Effector memory CD8-positive, alpha-beta T cell (primary cell): ENCODE data around the gene PDZD2.
"Not testable (repeated sequence)": the region's sequence is repeated elsewhere in the genome, so short reads cannot be mapped to it uniquely, and the experiment has no call there.

Experiments
- ATAC-seq: fragments of 150-1000 bp; cut with Tn5 transposase; replicated peaks from 2 replicates; pipeline ENCODE4 v1.10.0; 2021; ENCODE audit warnings: mild to moderate bottlenecking, moderate library complexity
- DNase-seq, 3 experiments: peaks; one replicate each; pipeline ENCODE4 v3.0.0; 2021
- H3K27ac Mint-ChIP-seq, 2 donors: one replicate each; pipeline ENCODE4 v1.8.0; 2022; ENCODE audit warnings: mild to moderate bottlenecking in 2 of 2, mixed read lengths in 2 of 2, moderate library complexity in 2 of 2
- H3K27me3 Mint-ChIP-seq, 2 donors: one replicate each; pipeline ENCODE4 v1.8.0; 2022; ENCODE audit warnings: mixed read lengths in 2 of 2
- H3K36me3 Mint-ChIP-seq: one replicate; pipeline ENCODE4 v1.8.0; 2022; ENCODE audit warnings: mild to moderate bottlenecking, moderate library complexity, mixed read lengths; ENCODE audit not compliant: insufficient read depth
- H3K4me1 Mint-ChIP-seq, 2 donors: one replicate each; pipeline ENCODE4 v1.8.0; 2022; ENCODE audit warnings: low read depth in 2 of 2, mixed read lengths in 2 of 2
- H3K4me3 Mint-ChIP-seq, 2 donors: one replicate each; pipeline ENCODE4 v1.8.0; 2022; ENCODE audit warnings: mild to moderate bottlenecking in 2 of 2, mixed read lengths in 2 of 2, moderate library complexity in 2 of 2
- H3K9me3 Mint-ChIP-seq, 2 donors: one replicate each; pipeline ENCODE4 v1.8.0; 2022; ENCODE audit warnings: mixed read lengths in 2 of 2

PDZD2 gene

DNA sequence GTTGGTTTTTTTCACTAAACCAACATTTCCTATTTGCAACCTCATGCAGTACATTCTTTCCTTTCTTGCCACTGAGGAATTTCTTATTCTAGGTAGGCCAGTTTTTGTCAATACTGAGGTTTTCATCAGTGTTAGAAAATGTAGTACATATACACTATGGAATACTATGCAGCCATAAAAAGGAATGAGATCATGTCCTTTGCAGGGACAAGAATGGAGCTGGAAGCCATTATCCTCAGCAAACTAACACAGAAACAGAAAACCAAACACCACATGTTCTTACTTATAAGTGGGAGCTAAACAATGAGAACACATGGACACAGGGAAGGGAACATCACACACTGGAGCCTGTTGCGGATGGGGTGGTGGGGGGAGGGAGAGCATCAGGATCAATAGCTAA lies 441.6 kb downstream of the PDZD2 start:
- not testable (repeated sequence) for H3K9me3 Mint-ChIP-seq, DNase-seq, H3K36me3 Mint-ChIP-seq, H3K27me3 Mint-ChIP-seq, ATAC-seq, H3K4me1 Mint-ChIP-seq, H3K27ac Mint-ChIP-seq, H3K4me3 Mint-ChIP-seq

DNA sequence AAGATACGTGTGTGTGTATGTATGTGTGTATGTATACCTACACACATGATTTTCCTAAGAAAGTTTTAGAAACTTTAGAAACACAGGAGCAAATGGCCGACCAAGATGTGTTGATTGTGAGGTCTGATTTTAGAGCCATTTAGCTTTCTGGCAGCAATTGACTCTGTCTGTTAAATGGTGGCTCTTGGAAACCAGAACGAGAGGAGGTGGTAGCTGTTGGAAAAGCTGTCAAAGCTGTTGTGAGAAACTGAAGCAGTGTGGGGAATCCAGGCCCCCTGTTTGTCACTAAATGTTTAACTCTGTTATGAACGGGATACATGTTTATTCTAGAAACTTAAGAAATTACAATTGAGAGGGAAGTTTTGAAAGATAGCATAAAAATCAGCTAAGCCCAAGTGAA lies 443.8 kb downstream of the PDZD2 start:
- no peak overlapping the region for H3K27ac Mint-ChIP-seq
- no peaks in the 10 kb centered on the region for H3K27me3 Mint-ChIP-seq
- ATAC-seq (no peak), DNase-seq (no peak)
- H3K4me3 Mint-ChIP-seq: no peak overlapping the region
- no peaks in the 10 kb centered on the region for H3K4me1 Mint-ChIP-seq
- H3K9me3 Mint-ChIP-seq: no peaks in the 10 kb centered on the region
- H3K36me3 Mint-ChIP-seq: no peaks in the 10 kb centered on the region

DNA sequence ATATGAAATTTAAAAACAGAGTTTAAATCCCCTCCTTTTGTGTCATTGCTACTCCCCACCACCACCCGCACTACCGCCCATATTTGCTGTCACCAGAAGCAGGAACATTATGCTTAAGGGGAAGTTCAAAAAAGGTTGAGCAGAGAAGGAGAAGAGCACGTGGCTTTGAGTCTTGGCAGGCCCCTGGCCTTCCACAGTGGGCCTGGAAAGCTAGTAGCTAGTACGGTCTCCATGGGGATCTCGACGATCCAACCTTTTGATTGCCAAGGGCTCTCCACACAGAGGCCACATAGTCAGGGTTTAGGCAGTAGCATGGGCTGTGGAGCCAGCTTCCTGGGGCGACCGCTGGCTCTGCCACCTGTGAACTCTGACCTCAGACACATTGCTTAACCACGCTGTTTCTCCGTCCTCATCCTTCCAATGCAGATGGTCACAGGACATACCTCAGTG lies 445.1 kb downstream of the PDZD2 start:
- DNase-seq (no peak), ATAC-seq (no peak)
- Mint-ChIP-seq H3K27me3 (no peaks in the 10 kb centered on the region), H3K27ac (no peak overlapping the region), H3K9me3 (no peaks in the 10 kb centered on the region), H3K4me3 (no peak overlapping the region), H3K4me1 (no peaks in the 10 kb centered on the region), H3K36me3 (no peaks in the 10 kb centered on the region)

DNA sequence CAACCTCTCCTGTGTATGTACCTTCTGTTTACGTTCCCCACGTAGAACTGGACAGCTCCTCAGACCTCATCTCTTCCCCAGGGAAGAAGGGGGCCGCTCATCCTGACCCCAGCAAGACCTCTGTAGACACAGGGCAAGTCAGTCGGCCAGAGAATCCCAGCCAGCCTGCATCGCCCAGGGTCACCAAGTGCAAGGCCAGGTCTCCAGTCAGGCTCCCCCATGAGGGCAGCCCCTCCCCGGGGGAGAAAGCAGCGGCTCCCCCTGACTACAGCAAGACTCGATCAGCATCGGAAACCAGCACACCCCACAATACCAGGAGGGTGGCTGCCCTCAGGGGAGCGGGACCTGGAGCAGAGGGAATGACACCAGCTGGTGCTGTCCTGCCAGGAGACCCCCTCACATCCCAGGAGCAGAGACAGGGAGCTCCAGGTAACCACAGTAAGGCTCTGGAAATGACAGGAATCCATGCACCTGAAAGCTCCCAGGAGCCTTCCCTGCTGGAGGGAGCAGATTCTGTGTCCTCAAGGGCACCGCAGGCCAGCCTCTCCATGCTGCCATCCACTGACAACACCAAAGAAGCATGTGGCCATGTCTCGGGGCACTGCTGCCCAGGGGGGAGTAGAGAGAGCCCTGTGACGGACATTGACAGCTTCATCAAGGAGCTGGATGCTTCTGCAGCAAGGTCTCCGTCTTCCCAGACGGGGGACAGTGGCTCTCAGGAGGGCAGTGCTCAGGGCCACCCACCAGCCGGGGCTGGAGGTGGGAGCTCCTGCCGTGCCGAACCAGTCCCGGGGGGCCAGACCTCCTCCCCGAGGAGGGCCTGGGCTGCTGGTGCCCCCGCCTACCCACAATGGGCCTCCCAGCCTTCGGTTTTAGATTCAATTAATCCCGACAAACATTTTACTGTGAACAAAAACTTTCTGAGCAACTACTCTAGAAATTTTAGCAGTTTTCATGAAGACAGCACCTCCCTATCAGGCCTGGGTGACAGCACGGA lies 448.5 kb downstream of the PDZD2 start:
- no peak overlapping the region for H3K27ac Mint-ChIP-seq

DNA sequence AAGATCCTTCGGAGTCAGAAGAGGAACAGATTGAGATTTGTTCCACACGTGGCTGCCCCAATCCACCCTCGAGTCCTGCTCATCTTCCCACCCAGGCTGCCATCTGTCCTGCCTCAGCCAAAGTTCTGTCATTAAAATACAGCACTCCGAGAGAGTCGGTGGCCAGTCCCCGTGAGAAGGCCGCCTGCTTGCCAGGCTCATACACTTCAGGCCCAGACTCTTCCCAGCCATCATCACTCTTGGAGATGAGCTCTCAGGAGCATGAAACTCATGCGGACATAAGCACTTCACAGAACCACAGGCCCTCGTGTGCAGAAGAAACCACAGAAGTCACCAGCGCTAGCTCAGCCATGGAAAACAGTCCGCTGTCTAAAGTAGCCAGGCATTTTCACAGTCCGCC lies 449.3 kb downstream of the PDZD2 start:
- ATAC-seq (no peak), DNase-seq (no peak)
- H3K4me1 Mint-ChIP-seq: peaks cover 2 to 3% of the 10 kb centered on the region in 2 donors
- no peaks in the 10 kb centered on the region for H3K36me3 Mint-ChIP-seq
- H3K4me3 Mint-ChIP-seq: no peak overlapping the region
- H3K9me3 Mint-ChIP-seq: no peaks in the 10 kb centered on the region
- H3K27ac Mint-ChIP-seq: no peak overlapping the region
- H3K27me3 Mint-ChIP-seq: no peaks in the 10 kb centered on the region

More for the DNA sequence above, 448.5 kb downstream of the PDZD2 start:
- Mint-ChIP-seq H3K27me3 (no peaks in the 10 kb centered on the region), H3K4me3 (no peak overlapping the region), H3K4me1 (no peaks in the 10 kb centered on the region), H3K36me3 (no peaks in the 10 kb centered on the region), H3K9me3 (no peaks in the 10 kb centered on the region)
- DNase-seq (no peak), ATAC-seq (no peak)

DNA sequence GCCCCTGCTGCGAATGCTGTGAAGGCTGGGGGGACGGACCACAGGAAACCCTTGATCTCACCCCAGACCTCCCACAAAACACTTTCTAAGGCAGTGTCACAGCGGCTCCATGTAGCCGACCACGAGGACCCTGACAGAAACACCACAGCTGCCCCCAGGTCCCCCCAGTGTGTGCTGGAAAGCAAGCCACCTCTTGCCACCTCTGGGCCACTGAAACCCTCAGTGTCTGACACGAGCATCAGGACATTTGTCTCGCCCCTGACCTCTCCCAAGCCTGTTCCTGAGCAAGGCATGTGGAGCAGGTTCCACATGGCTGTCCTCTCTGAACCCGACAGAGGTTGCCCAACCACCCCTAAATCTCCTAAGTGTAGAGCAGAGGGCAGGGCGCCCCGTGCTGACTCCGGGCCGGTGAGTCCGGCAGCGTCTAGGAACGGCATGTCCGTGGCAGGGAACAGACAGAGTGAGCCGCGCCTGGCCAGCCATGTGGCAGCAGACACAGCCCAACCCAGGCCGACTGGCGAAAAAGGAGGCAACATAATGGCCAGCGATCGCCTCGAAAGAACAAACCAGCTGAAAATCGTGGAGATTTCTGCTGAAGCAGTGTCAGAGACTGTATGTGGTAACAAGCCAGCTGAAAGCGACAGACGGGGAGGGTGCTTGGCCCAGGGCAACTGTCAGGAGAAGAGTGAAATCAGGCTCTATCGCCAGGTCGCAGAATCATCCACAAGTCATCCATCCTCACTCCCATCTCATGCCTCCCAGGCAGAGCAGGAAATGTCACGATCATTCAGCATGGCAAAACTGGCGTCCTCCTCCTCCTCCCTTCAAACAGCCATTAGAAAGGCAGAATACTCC lies 450.4 kb downstream of the PDZD2 start:
- H3K27me3 Mint-ChIP-seq: no peaks in the 10 kb centered on the region
- peaks cover 3 to 5% of the 10 kb centered on the region in 2 donors for H3K4me1 Mint-ChIP-seq
- no peaks in the 10 kb centered on the region for H3K9me3 Mint-ChIP-seq
- H3K36me3 Mint-ChIP-seq: no peaks in the 10 kb centered on the region
- no peak for DNase-seq
- no peak overlapping the region for H3K27ac Mint-ChIP-seq
- H3K4me3 Mint-ChIP-seq: no peak overlapping the region
- no peak for ATAC-seq

DNA sequence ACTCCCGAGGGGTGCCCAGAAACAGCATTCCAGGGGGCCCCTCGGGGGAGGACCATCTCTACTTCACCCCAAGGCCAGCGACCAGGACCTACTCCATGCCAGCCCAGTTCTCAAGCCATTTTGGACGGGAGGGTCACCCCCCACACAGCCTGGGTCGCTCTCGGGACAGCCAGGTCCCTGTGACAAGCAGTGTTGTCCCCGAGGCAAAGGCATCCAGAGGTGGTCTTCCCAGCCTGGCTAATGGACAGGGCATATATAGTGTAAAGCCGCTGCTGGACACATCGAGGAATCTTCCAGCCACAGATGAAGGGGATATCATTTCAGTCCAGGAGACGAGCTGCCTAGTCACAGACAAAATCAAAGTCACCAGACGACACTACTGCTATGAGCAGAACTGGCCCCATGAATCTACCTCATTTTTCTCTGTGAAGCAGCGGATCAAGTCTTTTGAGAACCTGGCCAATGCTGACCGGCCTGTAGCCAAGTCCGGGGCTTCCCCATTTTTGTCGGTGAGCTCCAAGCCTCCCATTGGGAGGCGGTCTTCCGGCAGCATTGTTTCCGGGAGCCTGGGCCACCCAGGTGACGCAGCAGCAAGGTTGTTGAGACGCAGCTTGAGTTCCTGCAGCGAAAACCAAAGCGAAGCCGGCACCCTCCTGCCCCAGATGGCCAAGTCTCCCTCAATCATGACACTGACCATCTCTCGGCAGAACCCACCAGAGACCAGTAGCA lies 451.3 kb downstream of the PDZD2 start:
- no peaks in the 10 kb centered on the region for H3K27me3 Mint-ChIP-seq
- H3K9me3 Mint-ChIP-seq: no peaks in the 10 kb centered on the region
- no peak for ATAC-seq
- peaks cover 4% of the 10 kb centered on the region for H3K36me3 Mint-ChIP-seq
- DNase-seq: no peak
- no peak overlapping the region for H3K4me3 Mint-ChIP-seq
- peaks cover 3 to 5% of the 10 kb centered on the region in 2 donors for H3K4me1 Mint-ChIP-seq
- no peak overlapping the region for H3K27ac Mint-ChIP-seq

DNA sequence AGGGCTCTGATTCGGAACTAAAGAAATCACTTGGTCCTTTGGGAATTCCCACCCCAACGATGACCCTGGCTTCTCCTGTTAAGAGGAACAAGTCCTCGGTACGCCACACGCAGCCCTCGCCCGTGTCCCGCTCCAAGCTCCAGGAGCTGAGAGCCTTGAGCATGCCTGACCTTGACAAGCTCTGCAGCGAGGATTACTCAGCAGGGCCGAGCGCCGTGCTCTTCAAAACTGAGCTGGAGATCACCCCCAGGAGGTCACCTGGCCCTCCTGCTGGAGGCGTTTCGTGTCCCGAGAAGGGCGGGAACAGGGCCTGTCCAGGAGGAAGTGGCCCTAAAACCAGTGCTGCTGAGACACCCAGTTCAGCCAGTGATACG lies 451.8 kb downstream of the PDZD2 start:
- no peak for DNase-seq
- peaks cover 3 to 5% of the 10 kb centered on the region in 2 donors for H3K4me1 Mint-ChIP-seq
- no peaks in the 10 kb centered on the region for H3K9me3 Mint-ChIP-seq
- no peaks in the 10 kb centered on the region for H3K27me3 Mint-ChIP-seq
- H3K4me3 Mint-ChIP-seq: no peak overlapping the region
- no peak for ATAC-seq
- peaks cover 4% of the 10 kb centered on the region for H3K36me3 Mint-ChIP-seq
- H3K27ac Mint-ChIP-seq: no peak overlapping the region

DNA sequence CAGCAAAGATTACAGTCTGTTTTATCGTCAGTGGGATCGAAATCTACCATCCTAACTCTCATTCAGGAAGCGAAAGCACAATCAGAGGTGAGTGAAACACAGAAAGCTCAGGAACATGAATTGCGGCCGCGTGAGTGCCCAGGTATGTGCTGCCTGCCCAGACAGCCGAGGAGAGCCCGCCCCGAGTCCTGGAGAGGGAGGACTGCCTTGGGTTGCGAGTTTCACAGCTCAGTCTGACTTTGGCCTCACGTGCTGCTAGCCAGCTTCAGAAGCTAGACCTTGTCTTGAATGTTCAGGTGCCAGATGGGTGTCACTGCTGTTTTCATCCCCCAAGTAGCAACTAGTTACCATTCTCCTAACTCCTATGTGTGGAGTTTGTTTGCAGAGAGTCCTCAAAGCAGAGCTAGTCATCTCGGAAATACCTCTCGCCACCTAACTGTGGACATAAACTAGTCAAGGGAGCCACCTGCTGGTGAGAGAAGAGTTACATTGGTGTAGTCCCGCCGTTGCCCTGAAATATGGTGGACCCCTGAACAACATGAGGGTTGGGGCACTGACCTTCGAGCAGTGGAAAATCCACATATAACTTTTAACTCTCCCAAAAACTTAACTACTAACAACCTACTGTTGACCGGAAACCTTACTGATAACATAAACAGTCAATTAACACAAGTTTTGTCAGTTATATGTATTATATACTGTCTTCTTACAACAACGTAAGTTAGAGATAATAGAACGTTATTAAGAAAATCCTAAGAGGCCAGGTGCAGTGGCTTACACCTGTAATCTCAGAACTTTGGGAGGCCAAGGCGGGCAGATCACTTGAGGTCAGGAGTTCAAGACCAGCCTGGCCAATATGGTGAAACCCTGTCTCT lies 454.2 kb downstream of the PDZD2 start:
- no peak overlapping the region for H3K4me3 Mint-ChIP-seq
- DNase-seq (peak; percentile 45 to 63 (median 46)), ATAC-seq (peak; percentile 79)

DNA sequence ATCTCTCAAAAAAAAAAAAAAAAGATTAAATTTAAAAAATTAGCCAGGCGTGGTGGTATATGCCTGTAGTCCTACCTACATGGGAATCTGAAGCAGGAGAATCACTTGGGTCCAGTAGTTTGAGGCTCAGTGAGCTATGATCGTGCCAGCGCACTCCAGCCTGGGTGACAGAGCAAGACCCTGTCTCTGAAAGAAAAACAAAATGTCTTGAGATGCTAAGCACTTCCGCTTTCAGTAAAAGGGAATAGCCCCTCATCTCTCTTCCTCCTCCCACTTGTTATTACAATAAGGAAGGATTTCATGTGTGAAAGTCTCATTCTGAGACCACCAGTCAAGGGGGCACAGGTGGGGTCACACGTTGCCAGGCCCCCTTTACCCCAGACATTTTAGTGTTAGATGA lies 455.8 kb downstream of the PDZD2 start:
- no peak overlapping the region for H3K4me3 Mint-ChIP-seq
- peaks cover 16% of the 10 kb centered on the region for H3K36me3 Mint-ChIP-seq
- no peaks in the 10 kb centered on the region for H3K9me3 Mint-ChIP-seq
- no peak overlapping the region for H3K27ac Mint-ChIP-seq
- no peak for DNase-seq
- peaks cover 3 to 5% of the 10 kb centered on the region in 2 donors for H3K4me1 Mint-ChIP-seq
- ATAC-seq: no peak
- no peaks in the 10 kb centered on the region for H3K27me3 Mint-ChIP-seq

More for the DNA sequence above, 454.2 kb downstream of the PDZD2 start:
- Mint-ChIP-seq H3K27me3 (no peaks in the 10 kb centered on the region), H3K9me3 (no peaks in the 10 kb centered on the region), H3K27ac (peak overlapping the region in 1 of 2 donors; percentile 51), H3K4me1 (peaks cover 3 to 5% of the 10 kb centered on the region in 2 donors), H3K36me3 (peaks cover 10% of the 10 kb centered on the region)

DNA sequence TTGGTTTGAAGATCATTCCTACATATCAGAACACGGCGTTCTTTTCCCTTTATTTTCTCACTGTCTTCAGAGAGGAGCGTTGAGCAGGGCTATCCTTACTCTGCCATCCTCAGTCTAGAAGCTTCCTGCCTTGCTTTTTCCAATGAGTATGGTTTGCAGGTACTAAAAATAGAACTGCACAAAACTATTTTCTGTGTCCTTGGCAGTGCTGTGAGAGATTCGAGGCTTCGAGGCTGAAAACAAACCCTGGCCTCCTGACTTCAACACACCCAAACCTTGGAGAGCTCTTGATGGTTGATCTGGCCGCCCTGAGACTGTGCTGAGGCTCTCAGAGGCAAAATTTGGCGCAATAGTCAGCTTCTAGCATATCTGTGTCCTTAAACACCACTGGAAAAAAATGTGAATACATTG lies 456.3 kb downstream of the PDZD2 start:
- H3K27ac Mint-ChIP-seq: peak overlapping the region in 1 of 2 donors; percentile 49
- H3K27me3 Mint-ChIP-seq: no peaks in the 10 kb centered on the region
- H3K4me1 Mint-ChIP-seq: peaks cover 3 to 5% of the 10 kb centered on the region in 2 donors
- no peak overlapping the region for H3K4me3 Mint-ChIP-seq
- H3K9me3 Mint-ChIP-seq: no peaks in the 10 kb centered on the region
- DNase-seq (no peak), ATAC-seq (no peak)
- peaks cover 16% of the 10 kb centered on the region for H3K36me3 Mint-ChIP-seq

DNA sequence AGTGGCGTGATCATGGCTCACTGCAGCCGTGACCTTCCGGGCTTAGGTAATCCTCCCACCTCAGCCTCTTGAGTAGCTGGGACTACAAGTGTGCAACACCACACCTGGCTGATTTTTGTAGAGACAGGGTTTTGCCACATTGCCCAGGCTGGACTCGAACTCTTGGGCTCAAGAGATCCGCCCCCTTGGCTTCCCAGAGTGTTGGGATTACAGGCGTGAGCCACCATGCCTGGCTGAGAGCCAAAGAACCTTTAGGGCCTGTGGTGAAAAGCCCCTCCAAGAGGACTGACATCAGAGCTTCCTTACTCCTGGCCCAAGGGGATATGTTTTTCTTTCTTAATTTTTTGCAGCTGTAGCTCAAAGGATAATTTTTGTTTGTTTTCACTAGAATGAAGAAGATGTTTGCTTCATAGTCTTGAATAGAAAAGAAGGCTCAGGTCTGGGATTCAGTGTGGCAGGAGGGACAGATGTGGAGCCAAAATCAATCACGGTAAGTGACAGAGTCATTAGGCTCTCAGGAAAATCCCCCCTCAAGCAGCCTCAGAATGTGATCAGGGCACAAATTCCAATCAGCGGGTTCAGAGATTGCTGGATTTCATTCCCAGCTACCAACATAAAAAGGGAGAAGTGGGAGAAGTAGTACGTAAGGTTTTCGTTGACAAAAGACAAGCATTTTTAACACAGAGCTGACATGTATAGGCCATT lies 458.1 kb downstream of the PDZD2 start:
- H3K9me3 Mint-ChIP-seq: no peaks in the 10 kb centered on the region
- ATAC-seq (no peak), DNase-seq (no peak)
- H3K27ac Mint-ChIP-seq: peak overlapping the region in 1 of 2 donors; percentile 44
- H3K4me3 Mint-ChIP-seq: no peak overlapping the region
- peaks cover 3 to 5% of the 10 kb centered on the region in 2 donors for H3K4me1 Mint-ChIP-seq
- H3K36me3 Mint-ChIP-seq: peaks cover 20% of the 10 kb centered on the region
- no peaks in the 10 kb centered on the region for H3K27me3 Mint-ChIP-seq
